ENCODE results near the gene UBAC2.

DNA sequence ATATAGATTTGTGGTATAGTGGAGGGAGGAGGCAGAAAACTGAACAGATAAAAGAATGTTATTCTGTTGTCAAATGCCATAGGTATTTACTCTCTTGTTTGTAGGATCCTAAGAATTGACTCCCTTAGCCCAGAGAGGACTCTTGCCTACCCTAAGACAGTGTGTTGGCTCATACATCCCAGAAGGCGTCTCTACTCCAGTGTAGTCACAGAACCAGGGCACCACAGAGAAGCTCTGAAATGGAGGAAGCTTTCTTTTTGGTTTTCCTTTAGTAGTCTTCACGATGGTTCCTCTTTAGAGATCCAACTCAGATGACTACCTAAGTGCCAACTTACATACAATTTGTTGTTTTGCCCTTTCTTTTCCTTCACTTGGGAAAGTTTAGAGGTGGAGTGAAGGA lies 92.5 kb downstream of the UBAC2 start:
- TF ChIP-seq, protein P1, sequence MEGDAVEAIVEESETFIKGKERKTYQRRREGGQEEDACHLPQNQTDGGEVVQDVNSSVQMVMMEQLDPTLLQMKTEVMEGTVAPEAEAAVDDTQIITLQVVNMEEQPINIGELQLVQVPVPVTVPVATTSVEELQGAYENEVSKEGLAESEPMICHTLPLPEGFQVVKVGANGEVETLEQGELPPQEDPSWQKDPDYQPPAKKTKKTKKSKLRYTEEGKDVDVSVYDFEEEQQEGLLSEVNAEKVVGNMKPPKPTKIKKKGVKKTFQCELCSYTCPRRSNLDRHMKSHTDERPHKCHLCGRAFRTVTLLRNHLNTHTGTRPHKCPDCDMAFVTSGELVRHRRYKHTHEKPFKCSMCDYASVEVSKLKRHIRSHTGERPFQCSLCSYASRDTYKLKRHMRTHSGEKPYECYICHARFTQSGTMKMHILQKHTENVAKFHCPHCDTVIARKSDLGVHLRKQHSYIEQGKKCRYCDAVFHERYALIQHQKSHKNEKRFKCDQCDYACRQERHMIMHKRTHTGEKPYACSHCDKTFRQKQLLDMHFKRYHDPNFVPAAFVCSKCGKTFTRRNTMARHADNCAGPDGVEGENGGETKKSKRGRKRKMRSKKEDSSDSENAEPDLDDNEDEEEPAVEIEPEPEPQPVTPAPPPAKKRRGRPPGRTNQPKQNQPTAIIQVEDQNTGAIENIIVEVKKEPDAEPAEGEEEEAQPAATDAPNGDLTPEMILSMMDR (conservative IDR thresholded peaks at IDR 0.05) = no peak
- TF ChIP-seq EZH2 (IDR thresholded peaks at IDR 0.05; ENCODE audit: low read depth) = no peak

Measured in PC-9 (cell line).